Measurements from ENCODE around the gene AKAP8.

DNA sequence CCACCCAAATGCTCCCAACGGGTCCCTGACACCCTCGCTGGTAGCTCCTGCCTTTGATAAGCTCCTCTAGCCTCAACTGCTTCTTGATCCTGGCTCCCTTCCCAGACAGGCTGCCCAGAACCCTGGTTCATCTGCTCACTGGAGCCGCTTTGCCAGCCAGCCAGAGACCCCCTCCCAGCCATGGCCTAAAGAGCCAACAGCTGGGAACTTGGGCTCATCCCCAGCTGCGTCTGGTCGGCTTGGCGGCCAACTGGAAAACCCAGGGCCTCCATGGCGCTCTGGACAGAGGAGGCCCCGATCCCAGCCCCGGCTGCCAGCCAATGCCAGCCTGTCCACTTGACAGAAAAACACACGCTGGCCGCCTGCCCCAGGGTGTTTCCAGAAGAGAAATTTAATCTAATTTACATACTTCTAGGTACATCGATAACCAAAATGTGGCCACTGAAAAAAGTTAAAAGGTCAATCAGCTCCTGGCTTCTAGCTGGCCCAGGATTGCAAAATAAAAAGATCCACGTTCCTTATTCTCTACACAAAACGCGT, 42.2 kb upstream of the AKAP8 start:
- TF ChIP-seq, protein P1, sequence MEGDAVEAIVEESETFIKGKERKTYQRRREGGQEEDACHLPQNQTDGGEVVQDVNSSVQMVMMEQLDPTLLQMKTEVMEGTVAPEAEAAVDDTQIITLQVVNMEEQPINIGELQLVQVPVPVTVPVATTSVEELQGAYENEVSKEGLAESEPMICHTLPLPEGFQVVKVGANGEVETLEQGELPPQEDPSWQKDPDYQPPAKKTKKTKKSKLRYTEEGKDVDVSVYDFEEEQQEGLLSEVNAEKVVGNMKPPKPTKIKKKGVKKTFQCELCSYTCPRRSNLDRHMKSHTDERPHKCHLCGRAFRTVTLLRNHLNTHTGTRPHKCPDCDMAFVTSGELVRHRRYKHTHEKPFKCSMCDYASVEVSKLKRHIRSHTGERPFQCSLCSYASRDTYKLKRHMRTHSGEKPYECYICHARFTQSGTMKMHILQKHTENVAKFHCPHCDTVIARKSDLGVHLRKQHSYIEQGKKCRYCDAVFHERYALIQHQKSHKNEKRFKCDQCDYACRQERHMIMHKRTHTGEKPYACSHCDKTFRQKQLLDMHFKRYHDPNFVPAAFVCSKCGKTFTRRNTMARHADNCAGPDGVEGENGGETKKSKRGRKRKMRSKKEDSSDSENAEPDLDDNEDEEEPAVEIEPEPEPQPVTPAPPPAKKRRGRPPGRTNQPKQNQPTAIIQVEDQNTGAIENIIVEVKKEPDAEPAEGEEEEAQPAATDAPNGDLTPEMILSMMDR (IDR thresholded peaks at IDR 0.05): no peak
- no peak for TF ChIP-seq POLR2A (IDR thresholded peaks at IDR 0.05)

Measured in ovary (tissue), 3 donors.